CD4-positive, alpha-beta T cell treated with Interleukin-12 subunit alpha and Interleukin-12 subunit beta, for 1 hour (primary cell): Measurements from ENCODE around the gene LCNL1.

ENCODE experiments used
- DNase-seq: peaks from one replicate; pipeline ENCODE4 v3.0.0-alpha.2; 2020

The LCNL1 gene

GRCh38 chr9:136947028-136947891, 35.5 kb upstream of the LCNL1 start:
- DNase-seq = no peak

GRCh38 chr9:136947955-136948510, 34.8 kb upstream of the LCNL1 start:
- peak; percentile 31 for DNase-seq

GRCh38 chr9:136949239-136949816, 33.5 kb upstream of the LCNL1 start:
- DNase-seq = no peak

GRCh38 chr9:136949817-136950655, 32.8 kb upstream of the LCNL1 start:
- DNase-seq = peak; percentile 96

- no peak for DNase-seq
Measured at GRCh38 chr9:136950656-136951276, 32.0 kb upstream of the LCNL1 start.

- no peak for DNase-seq
Measured at GRCh38 chr9:136951541-136952320, 31.1 kb upstream of the LCNL1 start, which contains the start of gene LCN12. LCN12 (plus strand) TSS chr9:136952273; CDS start chr9:136952328, 55 bp downstream.

- DNase-seq = no peak
Measured at GRCh38 chr9:136952321-136952850, 30.4 kb upstream of the LCNL1 start.

- DNase-seq = no peak
Measured at GRCh38 chr9:136952876-136953770, 29.7 kb upstream of the LCNL1 start.

- DNase-seq = no peak
Measured at GRCh38 chr9:136953771-136954269, 29.0 kb upstream of the LCNL1 start.

GRCh38 chr9:136954270-136955083, 28.3 kb upstream of the LCNL1 start:
- DNase-seq = no peak

- no peak for DNase-seq
Measured at GRCh38 chr9:136955202-136955942, 27.4 kb upstream of the LCNL1 start.

- DNase-seq = no peak
Measured at GRCh38 chr9:136955943-136956335, 26.9 kb upstream of the LCNL1 start.

GRCh38 chr9:136956604-136957003, 26.2 kb upstream of the LCNL1 start:
- no peak for DNase-seq

GRCh38 chr9:136957461-136957860, 25.3 kb upstream of the LCNL1 start:
- no peak for DNase-seq

- DNase-seq = no peak
Measured at GRCh38 chr9:136957901-136958300, 24.9 kb upstream of the LCNL1 start.

- no peak for DNase-seq
Measured at GRCh38 chr9:136958473-136958872, 24.3 kb upstream of the LCNL1 start.

- DNase-seq = no peak
Measured at GRCh38 chr9:136958898-136959850, 23.6 kb upstream of the LCNL1 start.
